Astrocyte (in vitro differentiated cells and primary cell): Measurements from ENCODE around the gene GLCCI1. TPM values are rescaled to one million over a fixed set of nuclear protein-coding genes. Genes with fewer than 3 reads are reported as not detected.
"Not testable (repeated sequence)": the region's sequence is repeated elsewhere in the genome, so short reads cannot be mapped to it uniquely, and the experiment has no call there.

Experiments used
- DNase-seq: peaks from one replicate; pipeline ENCODE4 v3.0.0-alpha.2; 2010; ENCODE audit warnings: low read depth
- FAIRE-seq: peaks from 2 replicates; lab custom pipeline; 2011; peaks lifted over from hg19 to GRCh38; lab: Jason Lieb, UNC
- H2AFZ ChIP-seq: 2 replicates; pipeline ENCODE4 v1.6.0; 2012; ENCODE audit warnings: low read depth, low read length, inconsistent platforms
- H3K27ac ChIP-seq: 2 replicates; pipeline ENCODE4 v1.5.1; 2011; ENCODE audit warnings: low read depth, low read length, inconsistent platforms
- H3K27me3 ChIP-seq: 2 replicates; pipeline ENCODE4 v1.6.0; 2011; ENCODE audit warnings: low read length, inconsistent platforms; ENCODE audit not compliant: insufficient read depth
- H3K36me3 ChIP-seq: 2 replicates; pipeline ENCODE4 v1.5.1; 2011; ENCODE audit warnings: low read length, inconsistent platforms; ENCODE audit not compliant: insufficient read depth
- H3K4me1 ChIP-seq: 2 replicates; pipeline ENCODE4 v1.5.1; 2011; ENCODE audit warnings: low read length, inconsistent platforms; ENCODE audit not compliant: insufficient read depth
- H3K4me2 ChIP-seq: 2 replicates; pipeline ENCODE4 v1.6.0; 2012; ENCODE audit warnings: low read length, inconsistent platforms
- H3K4me3 ChIP-seq: 2 replicates; pipeline ENCODE4 v1.5.1; 2011; ENCODE audit warnings: low read depth, mild to moderate bottlenecking, low read length, inconsistent platforms; ENCODE audit not compliant: insufficient read depth
- H3K79me2 ChIP-seq: 2 replicates; pipeline ENCODE4 v1.6.0; 2012; ENCODE audit warnings: mild to moderate bottlenecking, low read length, inconsistent platforms; ENCODE audit not compliant: insufficient read depth
- H3K9ac ChIP-seq: 2 replicates; pipeline ENCODE4 v1.6.0; 2012; ENCODE audit warnings: mild to moderate bottlenecking, low read length, inconsistent platforms
- H3K9me3 ChIP-seq: 2 replicates; pipeline ENCODE4 v1.5.1; 2012; ENCODE audit warnings: low read depth, mild to moderate bottlenecking, low read length, inconsistent platforms; ENCODE audit not compliant: insufficient read depth
- H4K20me1 ChIP-seq: 2 replicates; pipeline ENCODE4 v1.6.0; 2012; ENCODE audit warnings: low read length, inconsistent platforms; ENCODE audit not compliant: insufficient read depth
- H3K27ac Mint-ChIP-seq: one replicate; pipeline ENCODE4 v1.8.0; 2021; ENCODE audit warnings: mild to moderate bottlenecking, mixed read lengths; ENCODE audit not compliant: unreplicated experiment
- H3K27me3 Mint-ChIP-seq: one replicate; pipeline ENCODE4 v1.8.0; 2021; ENCODE audit warnings: low read depth, mixed read lengths; ENCODE audit not compliant: unreplicated experiment
- H3K36me3 Mint-ChIP-seq: one replicate; pipeline ENCODE4 v1.8.0; 2021; ENCODE audit warnings: low read depth, mixed read lengths; ENCODE audit not compliant: unreplicated experiment
- H3K4me1 Mint-ChIP-seq: one replicate; pipeline ENCODE4 v1.8.0; 2021; ENCODE audit warnings: low read depth, mixed read lengths; ENCODE audit not compliant: unreplicated experiment
- H3K4me3 Mint-ChIP-seq: one replicate; pipeline ENCODE4 v1.8.0; 2021; ENCODE audit warnings: mild to moderate bottlenecking, moderate library complexity, mixed read lengths; ENCODE audit not compliant: unreplicated experiment
- H3K9me3 Mint-ChIP-seq: one replicate; pipeline ENCODE4 v1.8.0; 2021; ENCODE audit warnings: mild to moderate bottlenecking, mixed read lengths; ENCODE audit not compliant: unreplicated experiment
- EZH2 ChIP-seq: IDR thresholded peaks from 2 replicates; pipeline ENCODE4 v1.6.1; 2012; ENCODE audit warnings: mild to moderate bottlenecking, low read length, inconsistent platforms; ENCODE audit not compliant: insufficient read depth
- total RNA-seq: library from RNA; stranded (reverse); gene quantifications from 2 replicates; pipeline ENCODE4 v1.2.1, GENCODE V29; 2021
- TF ChIP-seq, protein P1 (sequence below): IDR thresholded peaks from 2 replicates; pipeline ENCODE4 v1.5.1; 2011; ENCODE audit warnings: low read depth, mild to moderate bottlenecking, inconsistent platforms, low read length, moderate library complexity; ENCODE audit not compliant: insufficient read depth

The GLCCI1 gene
- total RNA-seq, 1 donor from 2014 or later = 24.2 TPM

DNA sequence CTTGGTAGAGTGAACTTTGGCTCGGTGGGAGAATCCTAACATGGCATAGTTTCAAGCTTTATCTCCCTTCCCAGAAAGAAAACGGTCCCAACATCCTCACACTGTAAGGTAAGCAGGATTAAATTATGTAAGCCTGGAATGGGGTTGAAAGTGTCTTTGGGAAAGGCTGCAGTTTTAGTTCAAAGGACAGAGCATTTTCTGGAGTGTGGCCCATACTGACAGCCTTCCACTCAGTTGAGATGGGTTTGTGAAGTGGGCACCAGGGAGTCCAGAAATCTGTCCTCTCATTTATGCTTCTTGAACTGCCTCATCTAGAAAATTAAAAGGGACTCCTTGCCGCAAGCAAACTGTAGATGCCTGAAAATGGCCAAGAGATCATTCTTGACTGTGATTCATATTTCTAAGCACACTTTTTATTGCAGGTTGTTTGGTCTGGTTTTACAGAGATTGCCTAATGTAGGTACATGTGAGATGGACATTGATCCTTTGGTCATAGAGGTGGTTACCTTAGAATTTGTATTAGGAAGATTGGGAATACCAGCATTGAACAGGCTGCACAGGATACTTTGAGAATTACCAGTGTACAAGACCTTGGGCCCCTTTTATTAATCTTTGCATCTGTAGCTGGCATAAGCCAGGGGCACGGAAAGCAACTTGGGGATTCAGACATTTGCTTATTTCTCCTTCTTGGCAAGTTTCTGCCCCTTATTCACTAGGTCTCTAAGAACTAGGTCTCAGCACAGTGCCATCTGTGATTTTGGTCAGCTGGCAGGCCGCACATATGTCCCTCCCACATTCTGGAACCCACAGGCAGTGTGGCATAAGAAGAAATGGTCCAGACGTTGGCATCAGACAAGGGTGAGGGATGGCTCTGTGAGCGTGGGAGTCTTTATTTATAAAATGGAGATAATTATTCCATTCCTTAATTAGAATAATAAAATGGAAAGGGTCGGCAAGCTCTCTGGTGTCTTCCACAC, 125.9 kb downstream of the GLCCI1 start:
- no peak overlapping the region for H3K27ac Mint-ChIP-seq
- H2AFZ ChIP-seq = no peak overlapping the region
- H3K4me1 Mint-ChIP-seq = peaks cover 3% of the 10 kb centered on the region
- FAIRE-seq (no peak), DNase-seq (no peak)
- no peak overlapping the region for H3K4me3 ChIP-seq
- no peak overlapping the region for H3K4me3 Mint-ChIP-seq
- H3K36me3 ChIP-seq = no peaks in the 10 kb centered on the region
- H3K27me3 ChIP-seq = no peaks in the 10 kb centered on the region
- H3K9me3 ChIP-seq = no peaks in the 10 kb centered on the region
- no peaks in the 10 kb centered on the region for H3K79me2 ChIP-seq
- H3K9ac ChIP-seq = no peak overlapping the region
- H3K36me3 Mint-ChIP-seq = no peaks in the 10 kb centered on the region
- peaks cover 3% of the 10 kb centered on the region for H3K9me3 Mint-ChIP-seq
- no peak overlapping the region for H3K27ac ChIP-seq
- H4K20me1 ChIP-seq = no peaks in the 10 kb centered on the region
- no peak overlapping the region for H3K4me2 ChIP-seq
- H3K27me3 Mint-ChIP-seq = no peaks in the 10 kb centered on the region
- TF ChIP-seq, protein P1, sequence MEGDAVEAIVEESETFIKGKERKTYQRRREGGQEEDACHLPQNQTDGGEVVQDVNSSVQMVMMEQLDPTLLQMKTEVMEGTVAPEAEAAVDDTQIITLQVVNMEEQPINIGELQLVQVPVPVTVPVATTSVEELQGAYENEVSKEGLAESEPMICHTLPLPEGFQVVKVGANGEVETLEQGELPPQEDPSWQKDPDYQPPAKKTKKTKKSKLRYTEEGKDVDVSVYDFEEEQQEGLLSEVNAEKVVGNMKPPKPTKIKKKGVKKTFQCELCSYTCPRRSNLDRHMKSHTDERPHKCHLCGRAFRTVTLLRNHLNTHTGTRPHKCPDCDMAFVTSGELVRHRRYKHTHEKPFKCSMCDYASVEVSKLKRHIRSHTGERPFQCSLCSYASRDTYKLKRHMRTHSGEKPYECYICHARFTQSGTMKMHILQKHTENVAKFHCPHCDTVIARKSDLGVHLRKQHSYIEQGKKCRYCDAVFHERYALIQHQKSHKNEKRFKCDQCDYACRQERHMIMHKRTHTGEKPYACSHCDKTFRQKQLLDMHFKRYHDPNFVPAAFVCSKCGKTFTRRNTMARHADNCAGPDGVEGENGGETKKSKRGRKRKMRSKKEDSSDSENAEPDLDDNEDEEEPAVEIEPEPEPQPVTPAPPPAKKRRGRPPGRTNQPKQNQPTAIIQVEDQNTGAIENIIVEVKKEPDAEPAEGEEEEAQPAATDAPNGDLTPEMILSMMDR = no peak
- no peaks in the 10 kb centered on the region for H3K4me1 ChIP-seq

DNA sequence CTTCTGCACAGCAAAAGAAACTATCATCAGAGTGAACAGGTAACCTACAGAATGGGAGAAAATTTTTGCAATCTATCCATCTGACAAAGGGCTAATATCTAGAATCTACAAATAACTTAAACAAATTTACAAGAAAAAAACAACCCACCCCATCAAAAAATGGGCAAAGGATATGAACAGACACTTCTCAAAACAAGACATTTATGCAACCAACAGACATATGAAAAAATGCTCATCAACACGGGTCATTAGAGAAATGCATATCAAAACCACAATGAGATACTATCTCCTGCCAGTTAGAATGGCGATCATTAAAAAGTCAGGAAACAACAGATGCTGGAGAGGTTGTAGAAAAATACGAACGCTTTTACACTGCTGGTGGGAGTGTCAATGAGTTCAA, 132.7 kb downstream of the GLCCI1 start:
- not testable (repeated sequence) for H3K79me2 ChIP-seq, H3K4me1 ChIP-seq, H3K4me2 ChIP-seq, H3K9me3 ChIP-seq, H3K9ac ChIP-seq, H3K4me1 Mint-ChIP-seq, FAIRE-seq, DNase-seq, H3K27ac ChIP-seq, H3K27ac Mint-ChIP-seq, H3K27me3 Mint-ChIP-seq, H4K20me1 ChIP-seq, H3K27me3 ChIP-seq, H2AFZ ChIP-seq, H3K4me3 Mint-ChIP-seq, H3K36me3 ChIP-seq, H3K9me3 Mint-ChIP-seq, H3K36me3 Mint-ChIP-seq, H3K4me3 ChIP-seq

DNA sequence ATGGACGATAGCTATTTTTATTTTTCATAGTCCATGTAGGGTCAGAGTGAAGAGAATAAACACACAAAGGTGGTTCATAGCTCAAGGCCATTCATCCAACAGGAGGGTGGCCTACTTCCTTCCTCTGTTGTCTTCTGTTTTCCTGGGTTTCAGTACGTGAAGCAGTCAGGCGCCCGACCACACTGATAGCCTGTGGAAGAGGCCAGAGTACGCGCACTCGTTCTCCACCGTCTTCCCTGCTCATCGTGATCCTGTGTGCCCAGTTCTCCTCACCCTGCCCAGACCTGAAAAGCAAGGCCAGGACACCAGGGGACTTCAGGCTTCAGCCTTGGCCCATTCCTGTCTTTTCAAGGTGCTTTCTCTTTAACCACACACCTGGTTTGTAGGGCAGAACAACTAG, 134.7 kb downstream of the GLCCI1 start:
- H3K9me3 Mint-ChIP-seq = no peaks in the 10 kb centered on the region
- DNase-seq = no peak
- no peaks in the 10 kb centered on the region for H3K36me3 Mint-ChIP-seq
- no peaks in the 10 kb centered on the region for H3K79me2 ChIP-seq
- no peak overlapping the region for H3K4me2 ChIP-seq
- H3K4me1 ChIP-seq = no peaks in the 10 kb centered on the region
- no peaks in the 10 kb centered on the region for H4K20me1 ChIP-seq
- H3K4me3 Mint-ChIP-seq = no peak overlapping the region
- no peaks in the 10 kb centered on the region for H3K4me1 Mint-ChIP-seq
- H3K9ac ChIP-seq = no peak overlapping the region
- H3K27me3 Mint-ChIP-seq = no peaks in the 10 kb centered on the region
- no peaks in the 10 kb centered on the region for H3K36me3 ChIP-seq
- H2AFZ ChIP-seq = no peak overlapping the region
- H3K27ac Mint-ChIP-seq = no peak overlapping the region
- no peak overlapping the region for H3K4me3 ChIP-seq
- TF ChIP-seq, protein P1 = no peak
- TF ChIP-seq EZH2 = no peak
- H3K9me3 ChIP-seq = no peaks in the 10 kb centered on the region
- H3K27me3 ChIP-seq = no peaks in the 10 kb centered on the region
- H3K27ac ChIP-seq = no peak overlapping the region
- FAIRE-seq = no peak
